H1 (cell line): ENCODE measurements around the gene DTWD2. TPM values are rescaled to one million over a fixed set of nuclear protein-coding genes. Genes with fewer than 3 reads are reported as not detected.

Experiments
- CTCF ChIA-PET: fragments of 300-600 bp; sonication (Branson Sonifier 250); formaldehyde crosslinking; loops from one replicate; lab custom pipeline; 2021; ENCODE audit not compliant: partially characterized antibody; lab: Charles Lee
- POLR2A ChIA-PET: fragments of 300-600 bp; sonication (Branson Sonifier 250); formaldehyde crosslinking; loops from one replicate; lab custom pipeline; 2021; ENCODE audit warnings: inconsistent platforms; ENCODE audit not compliant: partially characterized antibody; lab: Charles Lee
- DNase-seq, 2 experiments: peaks; one replicate each; pipeline versions ENCODE4 v3.0.0 to v3.0.0-alpha.2; 2010 to 2022; ENCODE audit warnings: low spot score in 2 of 2, low read depth in 1 of 2, mixed read lengths in 1 of 2
- FAIRE-seq: peaks from 2 replicates; lab custom pipeline; 2011; peaks lifted over from hg19 to GRCh38; lab: Jason Lieb, UNC
- H2AFZ ChIP-seq: 2 replicates; pipeline ENCODE4 v1.8.1; 2012; ENCODE audit warnings: low read length, inconsistent platforms
- H2AK5ac ChIP-seq: 2 replicates; pipeline ENCODE4 v1.6.1; 2013; ENCODE audit warnings: low read depth, low read length
- H2BK120ac ChIP-seq: replicated peaks from 2 replicates; pipeline ENCODE3; 2013; ENCODE audit warnings: low read depth, low read length, inconsistent platforms
- H2BK12ac ChIP-seq: 2 replicates; pipeline ENCODE4 v1.6.1; 2013; ENCODE audit warnings: low read depth, low read length
- H2BK15ac ChIP-seq: 2 replicates; pipeline ENCODE4 v1.6.1; 2013; ENCODE audit warnings: low read length
- H2BK20ac ChIP-seq: 2 replicates; pipeline ENCODE4 v1.6.1; 2013; ENCODE audit warnings: low read length
- H2BK5ac ChIP-seq: 2 replicates; pipeline ENCODE4 v1.6.1; 2013; ENCODE audit warnings: low read depth, low read length
- H3K14ac ChIP-seq: 2 replicates; pipeline ENCODE4 v1.6.1; 2013; ENCODE audit warnings: inconsistent platforms; ENCODE audit not compliant: insufficient read length
- H3K18ac ChIP-seq: 2 replicates; pipeline ENCODE4 v1.6.1; 2013; ENCODE audit warnings: low read length; ENCODE audit errors: extremely low read depth
- H3K23ac ChIP-seq: 2 replicates; pipeline ENCODE4 v1.6.1; 2013; ENCODE audit warnings: inconsistent platforms; ENCODE audit not compliant: insufficient read length
- H3K23me2 ChIP-seq: 2 replicates; pipeline ENCODE4 v1.6.1; 2013; ENCODE audit warnings: low read depth, low read length
- H3K27ac ChIP-seq: 2 replicates; pipeline ENCODE4 v1.6.1; 2011; ENCODE audit warnings: low read depth, low read length, inconsistent platforms
- H3K27me3 ChIP-seq, 4 experiments: replicated peaks in 1 of 4; 1 replicate in 1 of 4; 2 replicates in 3 of 4; pipeline versions ENCODE4 v1.6.1 to v1.8.1; 2011 to 2013; ENCODE audit warnings: low read length in 3 of 4, mild to moderate bottlenecking in 3 of 4, inconsistent platforms in 2 of 4, mixed read lengths in 2 of 4, moderate library complexity in 1 of 4; ENCODE audit not compliant: control insufficient read depth in 3 of 4, insufficient read depth in 3 of 4; ENCODE audit errors: extremely low read depth in 1 of 4
- H3K36me3 ChIP-seq, 4 experiments: 2 replicates each; pipeline versions ENCODE4 v1.6.1 to v1.8.1; 2011 to 2013; ENCODE audit warnings: mild to moderate bottlenecking in 4 of 4, low read length in 3 of 4, moderate library complexity in 2 of 4, control low read depth in 1 of 4, inconsistent platforms in 1 of 4; ENCODE audit not compliant: insufficient read depth in 4 of 4, control insufficient read depth in 2 of 4
- H3K4ac ChIP-seq: replicated peaks from 2 replicates; pipeline ENCODE3; 2013; ENCODE audit warnings: low read length, low read depth, mixed read lengths, inconsistent platforms; ENCODE audit not compliant: insufficient read length
- H3K4me1 ChIP-seq, 4 experiments: replicated peaks in 1 of 4; 1 replicate in 1 of 4; 2 replicates in 3 of 4; pipeline versions ENCODE4 v1.6.1 to v1.8.1; 2011 to 2013; ENCODE audit warnings: low read length in 3 of 4, inconsistent platforms in 2 of 4, mixed read lengths in 1 of 4; ENCODE audit not compliant: insufficient read depth in 4 of 4, control insufficient read depth in 3 of 4
- H3K4me2 ChIP-seq, 2 experiments: 2 replicates each; pipeline versions ENCODE4 v1.6.1 to v1.8.1; 2011 to 2013; ENCODE audit warnings: low read depth in 2 of 2, low read length in 2 of 2, control low read depth in 1 of 2, inconsistent platforms in 1 of 2, mild to moderate bottlenecking in 1 of 2; ENCODE audit not compliant: insufficient read depth in 1 of 2
- H3K4me3 ChIP-seq, 4 experiments: fragments of 200-600, 300-600 bp in 1 of 4; sonication (generic), shearing (Covaris generic), sonication (Bioruptor Twin) in 1 of 4; 2 replicates each; pipeline versions ENCODE4 v1.5.1 to v1.8.1; 2011 to 2016; ENCODE audit warnings: low read length in 4 of 4, low read depth in 3 of 4, control low read depth in 2 of 4, inconsistent platforms in 2 of 4, mild to moderate bottlenecking in 2 of 4, mixed read lengths in 1 of 4, moderate library complexity in 1 of 4; ENCODE audit not compliant: insufficient read depth in 2 of 4; ENCODE audit errors: extremely low read depth in 1 of 4
- H3K56ac ChIP-seq: replicated peaks from 2 replicates; pipeline ENCODE3; 2013; ENCODE audit warnings: low read depth, mild to moderate bottlenecking, mixed read lengths, low read length, inconsistent platforms; ENCODE audit not compliant: insufficient read length
- H3K79me1 ChIP-seq: 2 replicates; pipeline ENCODE4 v1.6.1; 2013; ENCODE audit warnings: low read depth, low read length, control low read depth
- H3K79me2 ChIP-seq, 2 experiments: 2 replicates each; pipeline versions ENCODE4 v1.6.1 to v1.8.1; 2012 to 2013; ENCODE audit warnings: low read length in 2 of 2, mild to moderate bottlenecking in 2 of 2, inconsistent platforms in 1 of 2; ENCODE audit not compliant: insufficient read depth in 2 of 2, control insufficient read depth in 1 of 2
- H3K9ac ChIP-seq, 4 experiments: replicated peaks in 1 of 4; 1 replicate in 1 of 4; 2 replicates in 3 of 4; pipeline versions ENCODE4 v1.6.1 to v1.8.1; 2011 to 2013; ENCODE audit warnings: low read depth in 3 of 4, low read length in 3 of 4, control low read depth in 2 of 4, mild to moderate bottlenecking in 2 of 4, moderate library complexity in 2 of 4, inconsistent platforms in 1 of 4; ENCODE audit errors: extremely low read depth in 1 of 4
- H3K9me3 ChIP-seq, 2 experiments: 2 replicates each; pipeline versions ENCODE4 v1.6.1 to v1.8.1; 2012 to 2013; ENCODE audit warnings: mild to moderate bottlenecking in 2 of 2, moderate library complexity in 2 of 2, control low read depth in 1 of 2, inconsistent platforms in 1 of 2, low read depth in 1 of 2, low read length in 1 of 2, mixed read lengths in 1 of 2; ENCODE audit not compliant: insufficient read depth in 2 of 2
- H4K20me1 ChIP-seq, 2 experiments: replicated peaks in 1 of 2; 2 replicates each; pipeline versions ENCODE3 to v1.8.1; 2011 to 2013; ENCODE audit warnings: inconsistent platforms in 2 of 2, low read length in 2 of 2, mild to moderate bottlenecking in 1 of 2; ENCODE audit not compliant: insufficient read depth in 2 of 2, control insufficient read depth in 1 of 2
- H4K5ac ChIP-seq: 2 replicates; pipeline ENCODE4 v1.6.1; 2013; ENCODE audit warnings: low read length, low read depth, mixed read lengths, inconsistent platforms; ENCODE audit not compliant: insufficient read length
- H4K8ac ChIP-seq: 2 replicates; pipeline ENCODE4 v1.8.0; 2013; ENCODE audit warnings: mild to moderate bottlenecking, moderate library complexity, low read length, inconsistent platforms; ENCODE audit not compliant: insufficient read depth; ENCODE audit errors: extremely low read depth
- H4K91ac ChIP-seq: replicated peaks from 2 replicates; pipeline ENCODE3; 2013; ENCODE audit warnings: low read length, mixed read lengths, inconsistent platforms; ENCODE audit not compliant: insufficient read length
- HDAC6 ChIP-seq: IDR thresholded peaks from one replicate; pipeline ENCODE4 v1.7.1; 2012; ENCODE audit warnings: low read depth, mild to moderate bottlenecking, inconsistent platforms, low read length, moderate library complexity
- JUN ChIP-seq: IDR thresholded peaks from 2 replicates; pipeline ENCODE4 v1.6.1; 2011; ENCODE audit warnings: low read depth, mild to moderate bottlenecking, improper control_type of control experiment, low read length
- KDM1A ChIP-seq: fragments of 200-600, 300-600 bp; sonication (generic); IDR thresholded peaks from 2 replicates; pipeline ENCODE4 v1.7.1; 2016; ENCODE audit warnings: mild to moderate bottlenecking, low read length, borderline replicate concordance
- WGBS, 2 experiments: shearing (Covaris generic) in 1 of 2; methylation state at CpG; one replicate each; pipeline versions ENCODE4 v1.1.6 to v1.1.7; 2013 to 2015; ENCODE audit warnings: low lambda C conversion rate in 2 of 2, mixed read lengths in 2 of 2, inconsistent platforms in 1 of 2, low coverage in 1 of 2, missing lambda C conversion rate in 1 of 2; ENCODE audit not compliant: insufficient replicate concordance in 2 of 2, insufficient coverage in 1 of 2, insufficient read length in 1 of 2; ENCODE audit errors: extremely low coverage in 1 of 2, missing lambda C conversion rate in 1 of 2; 5-methylcytosine and 5-hydroxymethylcytosine counted together
- polyA plus RNA-seq, 7 experiments: library from polyadenylated mRNA; depleted of rRNA in 3 of 7; stranded (reverse) in 5 of 7; unstranded in 2 of 7; fragments of >200 nt in 5 of 7; fragments of 200-250 nt in 2 of 7; gene quantifications; 1 replicate in 5 of 7; 2 replicates in 1 of 7; 4 replicates in 1 of 7; pipeline versions ENCODE4 v1.2.1 to v1.2.3, GENCODE V29; 2011 to 2013; ENCODE audit warnings: missing spikeins in 2 of 7, mixed read lengths in 2 of 7
- total RNA-seq: library from RNA; stranded (reverse); fragmentation: NEBNext Ultra II Directional; extraction: Animal tissue kit (Norgen Biotek cat#: 25700); gene quantifications from 2 replicates; pipeline ENCODE4 v1.2.1, GENCODE V29; 2021

Gene DTWD2
- total and polyA plus RNA-seq, 2 of the 8 experiments (the other 6 are each of a cell fraction or from before 2014, with no cell fraction given), result 4.3 to 17.1 TPM

DNA sequence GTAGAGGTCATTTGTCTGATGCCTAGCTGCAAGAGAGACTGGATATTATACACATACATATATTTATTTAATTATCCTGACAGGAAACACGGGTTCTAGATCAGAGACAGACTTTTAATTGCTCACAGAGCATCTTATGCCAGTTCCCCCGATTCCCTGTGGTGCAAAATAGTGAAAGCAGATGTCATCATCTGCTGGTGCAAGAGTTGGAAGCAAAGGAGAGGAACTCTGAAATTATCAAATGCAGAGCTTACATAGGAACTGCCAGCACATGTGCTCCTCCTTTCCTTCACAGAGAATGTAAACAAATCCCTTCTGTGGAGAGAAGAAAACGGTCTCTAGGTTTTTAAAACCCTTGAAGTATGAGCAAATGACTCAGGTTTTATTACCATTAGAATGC is 69.3 kb downstream of the DTWD2 start:
- Histone ChIP-seq H3K36me3 (no peaks in the 10 kb centered on the region; a peak in 1 of 8 replicates), H3K14ac (no peak overlapping the region), H2BK120ac (no peak overlapping the region), H3K18ac (no peak overlapping the region), H2BK15ac (no peak overlapping the region), H2BK20ac (no peak overlapping the region), H3K27ac (no peak overlapping the region), H2AFZ (no peak overlapping the region), H3K79me1 (no peaks in the 10 kb centered on the region), H3K4me1 (peaks cover 0 to 4% (median 0%) of the 10 kb centered on the region in 4 experiments; a peak in 1 of 7 replicates), H2AK5ac (no peak overlapping the region), H3K4ac (no peak overlapping the region)
- POLR2A ChIA-PET, result interaction anchor here (0.5 kb wide), 1 partner anchor 16 kb away, joined by 4 read pairs; no protein-coding TSS in a partner anchor
- TF ChIP-seq HDAC6 (no peak), KDM1A (no peak), JUN (no peak)
- TF ChIP-seq, all 59 proteins: peak for 0
- Histone ChIP-seq H3K9ac (no peak overlapping the region), H4K91ac (no peak overlapping the region), H4K5ac (no peak overlapping the region), H2BK5ac (no peak overlapping the region), H3K23ac (no peak overlapping the region), H3K4me3 (no peak overlapping the region), H3K4me2 (no peak overlapping the region), H3K56ac (no peak overlapping the region), H3K23me2 (no peaks in the 10 kb centered on the region), H4K20me1 (no peaks in the 10 kb centered on the region), H3K9me3 (no peaks in the 10 kb centered on the region), H3K27me3 (no peaks in the 10 kb centered on the region), H2BK12ac (no peak overlapping the region), H3K79me2 (no peaks in the 10 kb centered on the region), H4K8ac (no peak overlapping the region)
- FAIRE-seq (no peak), DNase-seq (no peak)
- CTCF ChIA-PET, result interaction anchor here (0.6 to 1.2 kb wide), 2 partner anchors 10 to 1338 kb away, joined by 4 read pairs; no protein-coding TSS in a partner anchor
- WGBS, 2 experiments, result 84% methylated on average over 3 of the region's 3 CpGs; no CpG with 5 or more reads in 1 of the 2 experiments
